Activated gamma-delta T cell (primary cell): ENCODE measurements around the gene TCF7L2.
"Not testable (repeated sequence)": the region's sequence is repeated elsewhere in the genome, so short reads cannot be mapped to it uniquely, and the experiment has no call there.

Source experiments
- DNase-seq: peaks from one replicate; lab custom pipeline; 2025; lab: John Stamatoyannopoulos, UW

TCF7L2 gene

DNA sequence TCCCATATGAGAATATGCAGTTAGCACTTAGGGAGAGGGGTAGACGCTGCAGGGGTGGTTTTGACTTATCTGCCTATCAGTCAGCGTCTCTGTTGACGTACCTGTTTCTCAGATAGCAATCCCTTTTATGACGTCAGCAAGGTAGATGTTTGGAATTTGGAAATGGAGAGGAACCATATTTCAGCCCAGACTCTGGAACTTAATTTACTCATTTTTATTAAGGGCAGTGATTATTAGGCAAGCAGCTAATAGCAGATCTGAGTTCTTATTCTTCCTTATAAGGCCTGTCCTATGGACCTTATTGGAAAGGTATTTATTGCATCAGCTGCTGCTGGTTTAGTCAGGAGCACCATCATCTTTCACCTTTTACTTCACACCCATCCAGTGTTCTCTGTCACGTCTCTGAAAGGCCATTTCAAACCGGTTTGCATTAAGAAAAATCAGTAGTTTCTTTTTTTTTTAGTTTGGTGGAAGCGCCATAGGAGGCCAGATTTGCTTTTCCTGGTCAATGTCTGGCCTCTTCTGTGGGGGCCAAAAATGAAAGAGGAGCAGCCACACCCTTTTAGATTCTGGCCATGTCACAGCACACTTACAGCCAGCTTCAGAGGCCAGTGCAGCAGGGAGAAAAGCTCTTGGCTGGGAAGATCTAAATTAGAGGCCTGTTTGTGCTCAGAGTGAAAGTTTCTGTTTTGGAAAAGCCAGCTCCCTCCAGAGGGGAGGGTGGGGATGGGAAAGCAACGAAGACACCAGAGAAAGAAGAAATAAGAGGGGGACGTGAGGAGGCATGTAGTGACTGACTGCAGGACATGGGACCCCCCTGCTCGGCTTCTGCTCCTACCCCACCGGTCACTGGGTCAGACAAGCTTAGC lies 146.3 kb downstream of the TCF7L2 start:
- DNase-seq, result no peak

DNA sequence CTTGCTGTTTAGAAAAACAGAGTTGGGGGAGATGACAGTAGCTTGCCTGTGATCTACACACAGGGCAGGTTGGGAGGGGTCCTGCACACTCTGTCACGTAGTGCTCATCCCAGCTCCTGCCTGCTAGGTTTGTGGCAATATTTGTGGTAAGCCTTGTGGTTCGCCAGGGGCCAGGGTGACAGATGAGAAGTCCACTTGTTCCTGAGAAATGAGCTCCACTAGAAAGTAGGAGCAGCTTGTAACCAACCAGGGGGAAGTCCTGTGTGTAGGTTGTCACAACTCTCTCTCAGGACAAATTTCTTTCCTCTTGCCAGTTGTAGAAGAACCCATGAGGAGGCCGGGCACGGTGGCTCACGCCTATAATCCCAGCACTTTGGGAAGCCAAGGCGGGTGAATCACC lies 147.0 kb downstream of the TCF7L2 start:
- DNase-seq, result no peak

- DNase-seq, result no peak
Observed at GRCh38 chr10:113099431-113100183, 149.6 kb downstream of the TCF7L2 start.

DNA sequence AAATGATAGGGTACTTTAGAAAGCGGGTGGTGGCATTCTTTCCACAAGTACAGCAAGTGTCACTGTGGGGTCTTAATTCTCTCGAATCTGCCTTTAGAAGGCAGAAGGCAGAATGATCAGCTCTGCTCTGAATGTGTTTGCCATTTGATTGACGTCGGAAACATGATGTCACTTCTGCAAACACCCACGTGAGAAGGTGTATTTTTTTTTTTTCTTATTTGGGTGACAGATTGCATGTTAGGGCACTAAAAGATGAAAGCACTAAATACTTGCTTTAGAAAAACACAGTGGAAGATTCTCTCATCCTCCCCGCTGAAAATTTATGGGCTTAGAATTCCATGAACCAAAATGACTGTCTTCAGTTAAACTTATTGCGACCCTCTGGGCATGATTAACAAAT lies 150.2 kb downstream of the TCF7L2 start:
- no peak for DNase-seq

GRCh38 chr10:113103131-113103840 lies 153.2 kb downstream of the TCF7L2 start:
- DNase-seq, result no peak

- DNase-seq, result no peak
Observed at GRCh38 chr10:113104047-113104446, 154.0 kb downstream of the TCF7L2 start.

DNA sequence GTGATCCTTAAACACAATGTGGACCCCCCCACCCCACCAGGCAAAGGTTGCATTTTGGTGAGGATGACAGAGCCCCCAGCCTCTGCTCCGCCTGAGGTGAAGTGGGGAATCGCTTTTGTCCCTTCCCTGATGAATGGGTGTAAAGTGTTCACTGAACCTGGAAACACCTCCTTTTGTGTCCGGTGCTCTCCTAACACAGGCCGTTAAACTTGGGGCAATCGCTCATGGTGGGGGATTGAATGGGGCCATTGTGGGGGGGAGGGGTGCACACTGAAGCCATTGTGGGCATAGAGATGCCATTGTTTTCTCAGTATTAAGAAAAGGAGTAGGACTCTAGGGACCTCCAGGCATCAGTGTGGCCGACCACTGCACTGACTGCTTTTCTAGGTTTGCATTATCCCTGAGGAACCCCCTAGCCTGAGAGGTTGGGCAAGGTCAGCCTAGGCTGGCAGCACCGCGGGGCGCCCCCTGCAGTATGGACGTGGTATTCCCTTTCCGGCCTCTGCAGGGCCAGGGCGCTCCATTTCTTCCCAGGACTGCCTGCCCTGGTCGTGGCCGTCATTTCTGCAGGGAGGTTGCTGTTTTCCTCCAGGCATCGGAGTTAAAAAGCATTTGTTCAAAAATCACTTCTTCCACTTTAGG lies 158.3 kb downstream of the TCF7L2 start:
- peak; percentile 10 for DNase-seq

GRCh38 chr10:113108948-113109347 lies 158.9 kb downstream of the TCF7L2 start:
- DNase-seq, result no peak

GRCh38 chr10:113109482-113109881 lies 159.4 kb downstream of the TCF7L2 start:
- not testable (repeated sequence) for DNase-seq

GRCh38 chr10:113111260-113111659 lies 161.2 kb downstream of the TCF7L2 start:
- DNase-seq, result no peak

GRCh38 chr10:113111900-113112853 lies 162.1 kb downstream of the TCF7L2 start:
- DNase-seq, result no peak

DNA sequence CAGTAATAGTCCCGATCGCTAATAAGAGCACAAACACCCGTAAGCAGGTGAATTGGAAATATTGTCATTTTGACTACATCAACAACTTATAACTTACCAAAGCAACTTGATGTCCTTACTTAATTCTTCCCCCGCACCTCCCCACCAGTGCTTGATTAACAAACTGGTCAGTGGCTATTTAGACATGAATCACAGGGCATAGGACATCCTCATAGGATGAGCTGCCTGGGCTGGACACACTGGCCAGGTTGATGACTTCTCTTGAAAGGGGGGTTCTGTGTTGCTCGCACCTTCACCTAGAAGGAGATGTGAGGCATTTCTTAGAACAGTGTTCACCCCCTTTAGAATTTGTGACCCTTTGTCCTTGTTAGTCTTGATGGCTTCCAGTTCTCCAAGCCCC lies 163.2 kb downstream of the TCF7L2 start:
- no peak for DNase-seq

- DNase-seq, result no peak
Observed at GRCh38 chr10:113113918-113114317, 163.9 kb downstream of the TCF7L2 start.

DNA sequence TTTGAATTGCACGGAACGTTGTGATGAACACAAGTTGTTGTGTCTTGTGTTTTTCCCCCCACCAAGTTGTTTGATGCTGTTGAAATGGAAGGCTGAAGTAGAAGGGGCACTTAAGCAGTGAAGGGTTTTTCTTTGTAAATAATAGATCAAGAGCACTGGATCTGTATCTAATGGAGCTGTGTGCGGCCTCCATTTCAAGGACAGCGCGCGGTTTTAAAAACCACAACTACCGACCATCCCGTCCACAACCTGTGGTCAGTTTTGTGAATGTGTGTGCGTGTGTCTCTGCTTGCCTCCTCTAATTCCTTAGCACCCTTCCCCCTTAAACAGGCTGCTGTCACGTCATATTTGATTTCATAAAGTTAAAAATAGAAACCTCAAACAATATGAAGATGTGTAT lies 165.5 kb downstream of the TCF7L2 start:
- no peak for DNase-seq

DNA sequence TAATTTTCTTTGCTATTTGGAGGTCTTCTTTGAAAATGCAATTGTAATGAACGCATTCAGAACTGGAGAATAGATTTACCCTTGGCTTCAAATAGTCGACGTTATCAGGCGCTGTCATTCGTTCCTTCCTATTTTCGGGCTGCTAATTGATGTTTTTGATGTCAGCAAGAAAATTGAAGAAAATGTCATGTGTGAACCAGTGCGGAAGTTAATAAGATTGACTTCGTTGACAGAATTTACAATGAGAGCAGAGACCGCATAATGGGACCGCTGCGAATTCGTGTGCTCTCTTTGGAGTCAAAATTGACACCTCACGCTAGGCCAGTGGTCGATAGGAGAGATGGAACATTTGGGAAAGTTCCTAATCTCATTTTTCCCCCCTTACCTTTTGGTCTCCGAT lies 168.8 kb downstream of the TCF7L2 start:
- DNase-seq, result no peak

- no peak for DNase-seq
Observed at GRCh38 chr10:113119801-113120200, 169.8 kb downstream of the TCF7L2 start.

GRCh38 chr10:113121153-113121552 lies 171.1 kb downstream of the TCF7L2 start:
- no peak for DNase-seq

DNA sequence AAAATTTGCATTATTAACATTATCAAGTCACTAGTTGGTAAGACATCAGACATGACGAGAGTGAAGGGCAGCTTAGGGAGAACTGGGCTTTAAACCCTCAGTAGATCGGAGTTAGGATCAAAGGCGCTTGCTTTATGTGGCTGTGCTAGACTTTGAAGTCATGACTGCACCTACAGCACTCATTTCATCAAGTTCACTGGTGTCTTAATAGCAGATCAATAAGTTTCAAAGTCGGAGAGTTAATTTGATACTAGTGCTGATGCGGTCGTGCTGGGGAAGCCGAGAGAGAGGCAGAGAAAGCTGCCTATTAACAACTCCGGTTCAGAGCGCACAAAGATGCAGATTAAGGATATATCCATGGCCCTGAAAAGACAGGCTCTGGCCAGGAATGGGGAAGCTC lies 172.9 kb downstream of the TCF7L2 start:
- DNase-seq, result no peak

GRCh38 chr10:113124724-113125123 lies 174.7 kb downstream of the TCF7L2 start:
- no peak for DNase-seq

- DNase-seq, result no peak
Observed at GRCh38 chr10:113125612-113126011, 175.6 kb downstream of the TCF7L2 start.
